ENCODE measurements around the gene NUDT14.

The NUDT14 gene

GRCh38 chr14:105155681-105156413 is 25.3 kb downstream of the NUDT14 start:
- no peak for FAIRE-seq

- FAIRE-seq = no peak
Observed at GRCh38 chr14:105155071-105155651, 26.0 kb downstream of the NUDT14 start.

- no peak for FAIRE-seq
Observed at GRCh38 chr14:105154476-105154871, 26.6 kb downstream of the NUDT14 start.

GRCh38 chr14:105153739-105154475 is 27.2 kb downstream of the NUDT14 start:
- FAIRE-seq = no peak

GRCh38 chr14:105153331-105153731 is 27.8 kb downstream of the NUDT14 start:
- FAIRE-seq = no peak

GRCh38 chr14:105152794-105153241 is 28.3 kb downstream of the NUDT14 start:
- FAIRE-seq = no peak

GRCh38 chr14:105151838-105152793 is 29.0 kb downstream of the NUDT14 start:
- no peak for FAIRE-seq

GRCh38 chr14:105151084-105151837 is 29.9 kb downstream of the NUDT14 start:
- no peak for FAIRE-seq

GRCh38 chr14:105150368-105151083 is 30.6 kb downstream of the NUDT14 start:
- FAIRE-seq = no peak

GRCh38 chr14:105150026-105150367 is 31.1 kb downstream of the NUDT14 start:
- no peak for FAIRE-seq

- FAIRE-seq = no peak
Observed at GRCh38 chr14:105149146-105149781, 31.8 kb downstream of the NUDT14 start.

- no peak for FAIRE-seq
Observed at GRCh38 chr14:105148604-105149145, 32.4 kb downstream of the NUDT14 start.

- no peak for FAIRE-seq
Observed at GRCh38 chr14:105147671-105148603, 33.2 kb downstream of the NUDT14 start.

- no peak for FAIRE-seq
Observed at GRCh38 chr14:105146976-105147635, 34.0 kb downstream of the NUDT14 start.

- FAIRE-seq = no peak
Observed at GRCh38 chr14:105146181-105146975, 34.7 kb downstream of the NUDT14 start.

GRCh38 chr14:105145381-105146180 is 35.5 kb downstream of the NUDT14 start:
- no peak for FAIRE-seq
